ENCODE data around the gene COMP. TPM values are rescaled to one million over a fixed set of nuclear protein-coding genes. Genes with fewer than 3 reads are reported as not detected.

The COMP gene
- total RNA-seq, 1 experiment from 2014 or later = not detected

DNA sequence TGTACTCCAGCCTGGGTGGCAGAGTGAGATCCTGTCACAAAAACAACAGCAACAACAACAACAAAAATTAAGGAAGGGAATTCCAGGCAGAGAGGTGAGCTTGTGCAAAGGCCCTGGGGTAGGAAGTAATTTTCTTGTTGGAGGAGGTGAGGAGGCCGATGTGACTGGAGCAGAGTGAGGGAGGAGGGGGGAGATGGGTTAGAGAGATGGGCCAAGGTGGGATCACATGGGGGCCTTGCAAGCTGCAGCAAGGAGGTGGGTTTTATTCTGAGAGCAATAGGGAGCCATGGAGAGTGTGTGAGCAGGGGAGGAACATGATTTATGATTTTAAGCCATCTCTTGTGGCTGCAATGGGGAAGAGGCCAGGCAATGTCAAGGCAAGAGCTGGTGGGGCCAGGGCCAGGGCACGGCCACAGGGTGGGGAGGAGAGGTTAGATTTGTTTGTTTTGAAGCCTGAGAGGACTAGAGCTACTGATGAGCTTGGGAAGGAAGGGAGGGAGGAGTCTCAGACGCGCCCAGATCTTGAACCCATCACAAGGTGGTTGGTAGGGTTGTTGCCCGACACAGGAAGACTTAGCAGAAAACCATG, 12.5 kb upstream of the COMP start:
- DNase-seq (ENCODE audit: low spot score) = no peak

- no peak for DNase-seq (ENCODE audit: low spot score)
These were observed 11.2 kb upstream of the COMP start for GRCh38 chr19:18802354-18802753.

DNA sequence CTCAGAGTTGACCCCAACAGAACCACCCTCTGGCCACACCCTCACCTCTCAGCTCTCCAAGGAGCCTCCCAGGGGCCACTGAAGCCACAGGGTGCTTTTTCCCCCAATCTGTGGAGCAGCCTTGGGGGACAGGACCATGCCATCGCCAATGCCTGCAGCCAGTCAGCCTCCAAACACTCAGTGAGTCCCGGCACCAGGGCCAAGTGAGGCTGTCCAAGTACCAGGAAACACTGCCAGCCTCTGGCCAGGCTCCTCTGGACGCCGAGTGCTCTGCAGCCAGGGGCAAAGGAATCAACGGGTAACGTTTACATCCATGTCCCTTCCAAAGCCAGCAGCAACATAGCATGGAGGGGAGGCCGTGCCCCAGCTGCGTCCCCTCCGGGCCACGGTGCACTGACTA, 9.5 kb upstream of the COMP start:
- no peak for DNase-seq (ENCODE audit: low spot score)

DNA sequence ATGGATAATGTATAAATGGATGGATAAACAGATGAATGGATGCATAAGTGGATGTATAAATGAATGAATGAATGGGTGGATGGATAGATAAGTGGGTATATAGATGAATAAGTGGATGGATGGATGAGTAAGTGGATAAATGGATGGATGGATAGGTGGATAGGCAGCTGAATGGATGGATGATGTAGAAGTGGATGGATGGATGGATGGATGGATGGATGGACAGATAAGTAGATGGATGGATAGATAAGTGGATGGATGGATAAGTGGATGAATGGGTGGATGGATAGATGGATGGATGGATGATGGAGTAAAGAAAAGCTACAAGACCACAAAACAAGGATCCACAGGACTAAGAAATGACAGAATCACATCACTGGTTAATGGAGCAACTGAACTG, 9.0 kb upstream of the COMP start:
- no peak for DNase-seq (ENCODE audit: low spot score)

GRCh38 chr19:18799389-18799970, 8.4 kb upstream of the COMP start:
- DNase-seq (ENCODE audit: low spot score) = no peak

DNA sequence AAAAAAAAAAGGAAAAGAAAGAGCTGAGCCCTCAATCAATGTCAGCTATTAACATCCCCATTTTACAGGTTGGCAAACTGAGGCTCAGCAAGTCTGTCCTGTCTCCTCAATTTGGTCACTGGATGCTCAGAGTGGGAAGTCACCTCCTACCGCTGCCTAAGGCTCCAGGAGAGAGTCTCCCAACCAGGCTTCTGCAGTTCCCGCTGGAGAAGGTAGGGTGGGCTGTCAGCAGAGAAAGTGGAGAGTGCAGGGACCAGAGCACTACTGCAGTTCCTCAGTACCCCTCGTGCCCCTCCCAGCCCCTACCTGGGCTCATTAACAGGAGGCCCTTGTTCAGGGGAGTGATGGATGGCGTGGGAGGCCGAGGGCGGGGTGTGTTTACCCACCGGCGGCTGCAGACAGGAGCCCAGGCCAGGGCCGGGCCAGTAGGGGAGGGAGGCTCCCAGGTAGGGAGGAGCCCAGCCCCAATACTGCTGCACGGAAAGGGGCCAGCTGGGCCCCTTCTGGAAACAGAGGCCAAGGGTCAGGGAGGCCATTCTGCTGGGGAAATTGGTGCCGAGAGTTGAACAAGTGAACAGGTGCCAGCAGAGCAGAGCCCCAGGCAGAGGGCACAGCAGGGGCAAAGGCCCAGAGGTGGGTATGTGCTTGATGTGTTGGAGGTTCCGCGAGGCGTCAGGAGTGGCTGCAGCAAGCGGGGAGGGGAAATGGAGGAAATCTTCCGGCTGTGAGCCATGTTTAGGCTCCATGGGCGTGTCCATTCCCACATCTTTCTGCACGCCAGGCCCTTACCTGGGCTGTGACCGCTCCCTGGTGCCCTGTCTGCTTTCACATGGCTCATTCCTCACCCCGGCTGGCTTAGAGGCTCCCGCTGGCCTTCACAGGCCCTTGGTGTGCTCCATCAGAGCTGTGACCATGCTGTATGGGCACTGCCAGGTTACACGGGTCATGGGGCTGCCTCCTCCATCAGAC, 7.6 kb upstream of the COMP start:
- no peak for DNase-seq (ENCODE audit: low spot score)

- DNase-seq (ENCODE audit: low spot score) = peak; percentile 44
These were observed 5.1 kb upstream of the COMP start for GRCh38 chr19:18796239-18796638.

DNA sequence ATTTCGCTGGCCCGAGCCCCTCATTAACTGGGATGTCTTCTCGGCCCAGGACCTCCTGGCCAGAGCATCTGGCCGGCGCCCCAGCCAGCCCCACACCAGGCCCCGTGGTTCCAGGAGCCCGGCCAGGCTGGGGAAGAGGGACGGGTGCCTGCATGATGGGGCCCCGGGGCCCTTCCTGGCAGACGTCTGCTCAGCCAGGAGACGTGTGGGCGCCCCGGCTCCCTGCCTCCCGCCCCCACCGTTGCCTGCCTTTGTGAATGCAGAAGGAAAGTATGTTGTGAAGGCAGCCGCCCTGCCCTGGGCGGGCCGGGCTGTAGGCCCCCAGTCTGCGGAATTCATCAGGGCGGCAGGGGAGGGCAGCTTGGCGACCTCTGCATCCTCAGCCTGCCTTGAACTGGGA, 4.4 kb upstream of the COMP start:
- no peak for DNase-seq (ENCODE audit: low spot score)

GRCh38 chr19:18794692-18795091, 3.6 kb upstream of the COMP start:
- DNase-seq (ENCODE audit: low spot score) = no peak

DNA sequence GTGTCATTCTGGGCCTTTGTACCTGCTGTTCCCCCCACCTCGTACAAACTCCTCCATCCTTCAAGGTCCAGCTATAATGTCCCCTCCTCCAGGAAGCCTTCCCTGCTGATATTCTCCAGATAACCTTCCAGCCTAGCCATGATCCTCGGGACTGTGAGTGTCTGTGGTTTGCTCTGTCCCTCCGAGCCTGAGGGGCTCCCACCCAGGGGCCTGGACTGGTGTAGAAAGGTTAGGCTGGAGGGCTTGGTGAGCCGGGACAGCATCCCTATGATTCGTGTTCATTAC, 2.9 kb upstream of the COMP start:
- DNase-seq (ENCODE audit: low spot score) = no peak

GRCh38 chr19:18793144-18794028, 2.3 kb upstream of the COMP start:
- DNase-seq (ENCODE audit: low spot score) = no peak

DNA sequence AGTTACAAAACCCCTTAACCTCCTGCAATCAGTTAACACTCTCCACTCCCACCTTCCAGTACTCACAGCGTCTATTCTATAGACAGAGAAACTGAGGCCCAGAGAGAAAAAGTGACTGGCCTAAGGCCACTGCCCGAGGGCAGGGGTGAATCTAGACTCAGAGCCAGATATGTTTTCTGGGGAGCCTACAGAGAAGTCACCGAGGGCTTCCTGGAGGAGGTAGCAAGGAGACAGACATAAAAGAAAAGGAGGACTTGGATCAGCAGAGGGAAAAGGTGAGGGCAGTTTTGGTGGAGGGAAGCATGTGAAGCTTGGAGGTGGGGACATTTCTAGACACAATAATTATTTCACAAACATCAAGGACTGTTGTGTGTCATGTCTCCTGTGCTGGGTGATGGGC, 1.6 kb upstream of the COMP start:
- no peak for DNase-seq (ENCODE audit: low spot score)

GRCh38 chr19:18791315-18791678, 192 bp upstream of the COMP start:
- DNase-seq (ENCODE audit: low spot score) = no peak

- no peak for DNase-seq (ENCODE audit: low spot score)
These were observed 1.1 kb downstream of the COMP start for GRCh38 chr19:18789883-18790565.

GRCh38 chr19:18789422-18789869, 1.7 kb downstream of the COMP start:
- DNase-seq (ENCODE audit: low spot score) = no peak

DNA sequence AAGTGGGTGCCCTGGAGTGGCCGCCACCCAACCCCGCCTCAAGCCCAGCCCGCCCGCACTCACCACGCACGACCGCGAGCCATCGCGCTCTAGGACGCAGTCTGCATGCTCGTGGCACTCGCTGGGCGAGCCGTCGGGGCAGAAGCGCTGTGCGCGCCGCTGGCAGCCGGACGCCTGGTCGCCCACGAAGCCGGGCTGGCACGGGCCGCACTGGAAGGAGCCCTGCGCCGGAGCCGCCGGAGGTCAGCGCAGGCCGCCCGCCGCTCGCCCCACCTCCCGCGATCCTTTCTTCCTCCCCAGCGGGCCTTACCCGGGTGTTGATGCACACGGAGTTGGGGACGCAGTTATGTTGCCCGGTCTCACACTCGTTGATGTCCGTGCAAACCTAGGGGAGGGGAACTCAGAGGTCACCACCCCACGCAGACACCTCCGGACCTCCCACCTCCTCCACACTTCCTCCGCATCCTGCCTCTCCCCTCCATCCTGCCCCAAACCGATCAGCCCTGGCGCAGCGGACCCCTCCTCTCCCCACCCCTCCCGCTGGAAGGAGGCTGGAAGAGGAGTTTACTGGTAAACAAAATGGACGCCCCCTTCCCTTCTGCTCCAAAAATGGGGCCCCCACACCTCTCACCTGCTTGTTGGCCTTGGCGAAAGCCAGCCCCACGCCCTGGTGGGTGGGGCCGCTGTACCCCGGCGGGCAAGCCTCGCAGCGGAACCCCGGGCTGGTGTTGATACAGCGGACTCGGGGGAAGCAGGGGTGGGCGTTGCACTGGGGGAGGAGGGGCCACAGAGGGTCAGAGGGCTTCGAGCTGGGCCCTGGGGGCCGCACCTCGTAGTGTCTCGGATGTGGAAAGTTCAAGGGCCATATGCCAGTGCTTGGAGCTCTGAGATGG, 2.3 kb downstream of the COMP start:
- DNase-seq (ENCODE audit: low spot score) = no peak

- DNase-seq (ENCODE audit: low spot score) = no peak
These were observed 5.7 kb downstream of the COMP start for GRCh38 chr19:18785179-18786124.

DNA sequence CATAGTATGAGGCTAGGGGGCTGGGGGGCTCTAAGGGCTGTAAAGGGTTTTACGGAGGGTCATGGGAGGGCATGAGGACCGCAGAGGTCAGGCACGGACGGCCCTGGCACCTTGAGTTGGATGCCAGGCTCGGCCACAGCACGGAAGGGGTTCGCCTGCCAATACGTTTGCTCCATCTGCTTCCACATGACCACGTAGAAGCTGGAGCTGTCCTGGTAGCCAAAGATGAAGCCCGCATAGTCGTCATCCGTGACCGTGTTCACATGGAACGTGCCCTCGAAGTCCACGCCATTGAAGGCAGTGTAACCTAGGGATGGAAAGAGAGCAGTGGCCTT, 6.4 kb downstream of the COMP start:
- DNase-seq (ENCODE audit: low spot score) = no peak

DNA sequence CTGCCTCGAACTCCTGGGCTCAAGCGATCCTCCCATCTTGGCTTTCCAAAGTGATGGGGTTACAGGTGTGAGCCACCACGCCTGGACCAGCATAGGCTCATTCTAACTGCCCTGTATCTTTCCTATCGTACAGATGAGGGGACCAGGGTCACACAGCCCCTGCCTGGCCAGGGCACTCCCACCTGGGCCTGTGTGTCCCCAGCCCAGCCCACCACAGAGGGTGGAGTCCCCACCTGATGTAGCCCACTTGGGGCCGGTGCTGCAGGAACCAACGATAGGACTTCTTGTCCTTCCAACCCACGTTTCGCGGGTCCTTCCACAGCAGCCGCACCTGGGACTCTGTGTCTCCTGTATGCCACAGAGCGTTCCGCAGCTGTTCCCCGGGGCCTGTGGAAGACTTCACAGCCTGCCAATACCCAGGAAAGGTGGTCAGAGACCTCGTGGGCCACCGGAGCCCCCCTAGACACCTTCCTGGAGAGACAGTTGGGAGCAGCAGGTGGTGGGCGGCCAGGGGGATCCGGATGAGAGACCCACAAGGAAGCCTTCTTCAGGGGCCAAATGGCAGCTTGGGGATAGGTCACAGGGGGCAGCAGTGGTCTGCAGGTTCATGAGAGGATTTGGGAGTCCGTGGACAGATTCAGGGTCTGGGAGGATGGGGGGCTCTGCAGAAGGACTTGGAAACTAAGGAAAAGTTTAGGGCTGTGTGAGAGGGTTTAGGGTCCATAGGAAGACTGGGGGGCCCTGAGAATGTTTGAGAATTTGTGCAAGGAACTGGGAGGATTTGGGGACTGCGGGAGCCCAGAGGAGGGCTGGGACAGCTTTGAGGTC, 6.9 kb downstream of the COMP start:
- no peak for DNase-seq (ENCODE audit: low spot score)

Measured in A172 (cell line).